NCI-H1694 treated with DMSO at 0.1 percent for 48 hours (cell line): ENCODE results near the gene LRIT3.

Experiments
- DNase-seq: peaks from one replicate; lab custom pipeline; 2025; lab: John Stamatoyannopoulos, UW

The LRIT3 gene, protein sequence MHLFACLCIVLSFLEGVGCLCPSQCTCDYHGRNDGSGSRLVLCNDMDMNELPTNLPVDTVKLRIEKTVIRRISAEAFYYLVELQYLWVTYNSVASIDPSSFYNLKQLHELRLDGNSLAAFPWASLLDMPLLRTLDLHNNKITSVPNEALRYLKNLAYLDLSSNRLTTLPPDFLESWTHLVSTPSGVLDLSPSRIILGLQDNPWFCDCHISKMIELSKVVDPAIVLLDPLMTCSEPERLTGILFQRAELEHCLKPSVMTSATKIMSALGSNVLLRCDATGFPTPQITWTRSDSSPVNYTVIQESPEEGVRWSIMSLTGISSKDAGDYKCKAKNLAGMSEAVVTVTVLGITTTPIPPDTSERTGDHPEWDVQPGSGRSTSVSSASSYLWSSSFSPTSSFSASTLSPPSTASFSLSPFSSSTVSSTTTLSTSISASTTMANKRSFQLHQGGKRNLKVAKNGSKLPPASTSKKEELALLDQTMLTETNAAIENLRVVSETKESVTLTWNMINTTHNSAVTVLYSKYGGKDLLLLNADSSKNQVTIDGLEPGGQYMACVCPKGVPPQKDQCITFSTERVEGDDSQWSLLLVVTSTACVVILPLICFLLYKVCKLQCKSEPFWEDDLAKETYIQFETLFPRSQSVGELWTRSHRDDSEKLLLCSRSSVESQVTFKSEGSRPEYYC

DNA sequence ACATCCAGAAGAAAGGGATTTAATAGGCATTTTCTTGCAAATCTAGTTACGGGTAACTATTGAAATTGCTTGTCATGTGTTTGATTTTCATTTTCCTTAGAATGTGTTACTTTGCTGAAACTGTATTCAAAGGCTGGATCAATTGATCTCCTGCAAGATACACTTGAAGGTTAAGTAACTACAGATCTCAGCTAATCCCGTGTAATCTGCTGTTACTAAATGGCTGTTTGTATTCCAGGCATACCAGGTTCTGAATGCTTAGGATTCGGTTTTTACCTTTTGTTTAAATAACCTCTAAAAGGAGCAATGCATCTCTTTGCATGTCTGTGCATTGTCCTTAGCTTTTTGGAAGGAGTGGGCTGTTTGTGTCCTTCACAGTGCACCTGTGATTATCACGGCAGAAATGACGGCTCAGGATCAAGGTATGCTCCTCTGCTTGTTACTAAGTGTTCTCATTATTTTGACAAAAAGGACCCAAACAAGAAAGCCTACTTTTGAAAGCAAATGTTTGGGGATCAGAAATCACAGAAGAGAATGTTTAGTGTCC, at the start of gene LRIT3:
TSS of gene LRIT3 (plus strand) at position 212 of the 547 bp plus-strand sequence. CDS start at position 307, 95 bp downstream.
- no peak for DNase-seq

DNA sequence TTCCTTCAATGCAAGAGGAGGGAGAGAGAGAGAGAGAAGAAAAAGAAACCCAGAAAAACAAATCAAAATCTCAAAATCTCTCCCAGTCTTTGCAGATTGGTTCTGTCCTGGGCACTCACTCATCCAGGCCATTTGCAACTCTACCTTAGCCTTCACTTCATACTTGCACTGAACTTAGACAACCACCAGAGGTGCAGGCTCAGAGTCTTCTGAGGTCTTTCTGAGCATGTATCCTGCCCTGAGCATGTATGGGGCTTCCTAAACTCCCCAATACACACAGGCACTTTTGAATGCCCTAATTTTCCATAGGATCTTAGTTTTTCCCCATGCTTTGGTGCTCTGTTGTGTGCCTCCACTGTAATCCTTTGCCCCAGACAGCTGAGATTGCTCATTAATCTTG, 49.0 kb upstream of the LRIT3 start:
- DNase-seq = no peak

DNA sequence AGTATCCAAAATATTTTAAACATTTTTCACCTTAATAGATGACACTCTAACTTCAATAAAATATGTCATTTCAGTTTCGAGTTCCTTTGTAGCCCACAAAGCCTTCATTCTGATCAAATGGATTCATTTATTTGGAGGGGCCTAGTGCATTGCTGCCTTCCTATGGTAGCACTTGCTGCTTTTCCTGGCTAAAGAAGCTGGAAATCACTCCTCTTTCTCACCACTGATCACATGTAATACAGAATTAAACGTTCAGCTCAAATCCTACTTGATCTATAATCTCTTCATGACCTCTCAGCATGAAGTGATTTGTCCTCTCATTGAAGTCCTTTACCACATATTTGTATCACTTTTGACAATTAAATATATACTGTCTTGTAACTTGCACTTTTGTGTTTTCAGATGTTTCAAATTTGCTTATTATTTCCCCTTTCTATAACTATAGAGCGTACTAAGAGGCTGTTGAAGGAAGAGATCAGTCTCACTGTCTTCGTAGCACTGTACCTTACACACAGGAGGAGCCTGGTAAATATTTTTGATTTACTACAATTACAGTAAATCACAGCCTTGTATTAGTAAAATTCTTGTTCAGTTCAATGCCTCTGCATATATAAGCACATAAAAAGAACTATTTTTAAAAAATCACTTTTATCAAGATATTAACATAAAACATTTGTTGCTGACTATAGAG, 46.7 kb upstream of the LRIT3 start:
- DNase-seq = no peak

DNA sequence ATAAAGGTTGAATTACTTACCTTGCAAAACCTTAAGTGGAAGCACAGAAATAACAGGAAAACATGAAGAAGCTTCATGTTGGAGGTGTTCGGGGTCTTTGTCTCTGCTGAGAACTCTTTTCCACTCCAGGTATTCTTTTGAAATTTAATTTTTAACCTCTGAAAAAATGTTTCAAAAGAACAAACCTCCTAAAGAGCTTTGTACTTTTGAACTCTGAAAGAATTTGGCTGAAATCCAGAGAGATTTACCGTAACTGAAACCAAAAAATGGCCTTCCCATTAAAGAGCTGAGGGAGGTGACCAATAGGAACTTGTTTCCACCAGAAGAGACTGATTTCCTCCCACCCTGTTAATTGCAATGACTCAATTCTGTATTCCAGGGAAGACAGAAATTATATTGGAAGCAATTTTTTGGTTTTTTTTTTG, 46.0 kb upstream of the LRIT3 start, which contains the start of gene CFI:
TSS of gene CFI (minus strand) at position 105 of the 425 bp plus-strand sequence. CDS start at position 77, 28 bp downstream.
- no peak for DNase-seq

DNA sequence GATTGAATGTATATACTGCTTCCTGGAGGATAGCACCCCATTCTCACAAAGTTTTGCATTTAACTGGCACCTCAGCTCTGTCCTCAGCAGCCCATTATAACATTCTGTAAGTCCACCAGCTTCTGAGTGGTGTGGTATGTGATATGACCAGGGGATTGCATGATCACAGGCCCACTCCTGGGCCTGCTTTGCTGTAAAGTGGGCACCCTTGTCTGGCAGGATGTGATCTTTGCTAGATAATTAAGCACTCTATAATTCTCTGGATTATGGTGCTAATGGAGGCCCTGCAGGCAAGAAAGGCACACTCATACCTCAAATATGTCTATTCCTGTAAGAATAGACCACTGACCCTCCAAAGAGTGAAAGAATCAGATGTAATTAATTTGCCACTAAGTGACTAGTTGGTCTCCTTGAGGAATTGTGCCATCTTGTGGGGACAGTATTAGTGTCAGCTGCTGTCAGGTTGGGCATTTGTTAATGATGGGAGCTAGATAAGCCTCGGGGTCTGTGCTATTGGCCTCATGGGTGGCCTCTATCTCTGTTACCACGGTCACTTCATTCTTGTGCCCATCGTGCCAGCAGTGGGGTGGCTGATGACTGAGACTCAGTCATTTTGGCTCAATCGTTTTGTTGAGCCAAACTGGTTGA, 43.9 kb upstream of the LRIT3 start:
- DNase-seq = peak; percentile 4

DNA sequence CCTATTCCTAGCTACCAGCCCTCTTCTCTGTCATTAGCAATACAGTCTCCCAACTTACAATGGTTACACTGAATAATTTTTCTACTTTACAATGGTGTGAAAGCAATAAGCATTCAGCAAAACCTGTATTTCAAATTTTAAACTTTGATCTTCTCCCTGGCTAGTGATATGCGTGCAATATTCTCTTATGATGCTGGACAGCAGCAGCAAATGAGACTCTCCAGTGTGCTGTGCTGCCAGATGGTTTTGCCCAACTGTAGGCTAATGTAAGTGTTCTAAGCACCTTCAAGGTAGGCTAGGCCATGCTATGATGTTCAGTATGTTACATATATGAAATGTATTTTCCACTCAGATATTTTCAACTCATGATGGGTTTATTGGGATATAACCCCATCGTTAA, 38.3 kb upstream of the LRIT3 start:
- no peak for DNase-seq

DNA sequence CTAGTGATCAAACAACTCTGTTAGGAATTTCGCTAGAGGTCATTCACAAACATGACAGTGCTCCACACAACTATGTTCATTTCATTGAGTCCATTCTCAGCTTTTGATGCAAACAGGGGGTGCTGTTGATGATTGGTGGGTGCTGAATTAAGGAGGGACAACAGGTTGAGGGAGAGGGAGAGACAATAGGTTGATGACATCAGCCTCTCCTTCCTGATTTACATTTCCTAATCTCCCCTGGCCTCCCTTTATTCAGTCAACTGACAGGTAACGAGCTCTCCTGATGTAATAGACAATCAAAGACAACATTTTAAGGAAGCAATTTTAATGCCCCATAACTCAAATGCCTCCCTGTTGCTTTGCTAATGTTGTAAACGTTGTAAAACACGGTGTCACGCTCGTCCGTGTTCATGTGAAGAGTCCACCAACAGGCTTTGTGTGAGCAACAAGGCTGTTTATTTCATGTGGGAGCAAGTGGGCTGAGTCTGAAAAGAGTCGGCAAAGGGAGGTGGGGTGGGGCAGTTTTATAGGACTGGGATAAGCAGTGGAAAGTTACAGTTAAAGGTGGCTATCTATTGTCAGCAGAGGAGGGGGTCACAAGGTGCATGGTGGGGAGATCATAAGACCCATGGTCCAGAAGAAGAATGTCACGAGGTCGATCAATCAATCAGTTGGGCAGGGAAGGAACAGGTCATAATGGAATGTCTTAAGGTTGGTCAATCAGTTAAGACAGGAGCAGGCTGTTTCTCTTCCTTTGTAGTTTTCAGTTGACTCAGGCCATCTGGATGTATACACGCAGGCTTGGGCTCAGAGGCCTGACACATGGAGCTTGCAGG, 37.1 kb upstream of the LRIT3 start:
- no peak for DNase-seq

DNA sequence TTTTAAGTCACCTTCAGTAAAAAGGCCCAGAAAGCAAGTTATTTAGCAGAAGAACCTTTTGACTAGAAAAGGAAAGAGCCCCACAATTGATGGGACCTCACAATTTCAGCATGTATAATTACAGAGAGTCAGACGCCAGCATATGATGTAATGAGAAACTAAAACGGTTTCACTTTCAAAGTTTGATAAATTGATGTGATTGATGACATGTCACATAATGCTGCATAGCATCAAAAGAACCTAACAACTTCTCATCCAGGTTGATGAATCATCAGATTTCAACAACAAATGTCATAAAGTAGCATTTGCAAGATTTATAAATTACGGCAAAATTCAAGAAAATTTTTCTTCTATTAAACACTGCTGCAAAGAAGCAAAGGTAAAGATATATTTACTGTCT, 36.2 kb upstream of the LRIT3 start:
- DNase-seq = no peak

DNA sequence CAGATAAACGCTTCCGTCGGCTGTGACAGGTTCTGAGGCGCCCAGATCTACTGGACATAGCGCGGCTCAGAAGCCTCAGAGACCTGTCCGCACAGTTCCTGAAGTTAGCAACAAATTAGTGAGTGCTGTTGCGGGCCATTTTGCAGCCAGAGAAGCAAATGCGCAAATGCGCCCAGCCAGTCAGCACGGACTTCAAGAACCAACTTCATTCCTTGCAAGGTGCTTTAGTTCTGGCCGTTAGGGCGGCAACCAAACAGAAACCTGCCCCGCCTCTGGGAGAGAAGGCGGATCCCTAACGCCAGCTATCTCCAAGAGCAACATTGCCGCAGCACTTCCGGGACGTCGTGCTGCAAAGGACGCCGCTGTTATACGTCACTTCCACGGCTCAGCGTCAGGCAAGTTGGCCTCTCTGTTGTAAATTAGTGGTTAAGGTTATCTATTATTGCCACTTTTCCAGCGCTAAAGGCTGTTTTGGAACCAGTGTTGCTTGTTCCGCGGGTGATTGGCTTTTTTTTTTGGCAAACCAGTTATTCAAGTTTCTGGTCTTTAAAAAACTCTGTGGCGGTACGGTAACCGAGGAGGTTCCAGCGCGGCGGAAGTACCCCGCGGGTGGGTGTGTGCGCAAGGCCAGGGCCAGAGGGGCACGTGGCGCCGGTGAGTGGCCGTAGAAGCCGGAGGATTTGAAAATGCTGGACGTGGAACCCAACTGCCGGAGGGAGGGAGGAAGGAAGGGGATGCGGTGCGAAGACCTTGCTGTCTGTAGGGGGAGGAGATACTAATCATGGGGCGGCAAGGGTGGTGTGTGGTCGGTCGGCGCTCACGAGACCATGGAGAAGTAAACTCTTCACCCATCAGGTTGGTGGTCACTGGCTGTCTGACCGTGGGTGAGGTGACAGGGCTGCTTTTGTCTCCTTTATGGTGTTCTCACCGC, 32.5 kb upstream of the LRIT3 start, which contains the start of gene GAR1:
TSS of gene GAR1 (plus strand) at position 612 of the 931 bp plus-strand sequence. CDS start 403 bp downstream, outside the sequence.
- DNase-seq = peak; percentile 69

DNA sequence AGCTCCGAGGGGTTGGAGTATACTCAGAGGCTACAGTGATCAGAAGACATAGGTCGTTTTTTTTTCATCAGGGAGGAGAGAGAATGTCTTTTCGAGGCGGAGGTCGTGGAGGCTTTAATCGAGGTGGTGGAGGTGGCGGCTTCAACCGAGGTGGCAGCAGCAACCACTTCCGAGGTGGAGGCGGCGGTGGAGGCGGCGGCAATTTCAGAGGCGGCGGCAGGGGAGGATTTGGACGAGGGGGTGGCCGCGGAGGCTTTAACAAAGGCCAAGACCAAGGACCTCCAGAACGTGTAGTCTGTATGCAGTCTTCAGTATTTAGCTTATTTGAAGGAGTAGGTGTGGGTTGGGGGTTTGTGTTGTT, 31.8 kb upstream of the LRIT3 start:
- DNase-seq = no peak

DNA sequence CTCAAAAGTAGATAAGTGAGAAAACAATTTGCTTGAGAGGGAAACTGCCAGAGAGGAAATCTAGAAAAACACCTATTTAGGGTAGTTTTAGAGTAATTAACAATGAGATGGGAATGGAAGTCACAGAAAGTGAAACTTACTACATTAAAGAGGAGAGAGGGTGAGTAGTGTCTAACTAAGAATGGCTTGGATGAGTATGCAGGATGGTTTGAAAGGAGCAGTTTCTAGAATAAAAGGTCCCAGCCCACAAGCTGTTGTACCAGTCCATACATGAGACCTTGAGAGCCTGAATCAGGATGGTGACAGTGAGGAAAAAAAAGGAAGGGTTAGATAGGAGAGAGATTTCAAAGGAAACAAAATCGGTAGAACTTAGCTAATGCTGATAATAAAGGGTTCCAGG, 31.0 kb upstream of the LRIT3 start:
- DNase-seq = no peak

DNA sequence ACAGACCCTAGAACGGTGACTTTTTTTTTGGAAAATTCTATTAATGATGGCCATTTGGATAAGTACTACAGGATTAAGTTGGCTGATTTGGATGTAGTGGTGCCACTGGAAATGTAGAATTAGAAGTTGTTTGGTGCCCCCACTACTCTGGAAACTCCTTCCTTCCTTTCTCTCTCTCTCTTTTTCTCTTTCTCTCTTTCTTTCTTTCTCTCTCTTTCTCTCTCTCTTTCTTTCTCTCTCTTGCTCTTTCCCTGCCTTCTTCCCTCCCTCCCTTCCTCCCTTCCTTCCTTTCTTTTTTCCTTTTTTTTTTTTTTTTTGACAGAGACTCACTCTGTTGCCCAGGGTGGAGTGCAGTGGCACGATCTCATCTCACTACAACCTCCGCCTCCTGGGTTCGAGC, 29.6 kb upstream of the LRIT3 start:
- DNase-seq = no peak

DNA sequence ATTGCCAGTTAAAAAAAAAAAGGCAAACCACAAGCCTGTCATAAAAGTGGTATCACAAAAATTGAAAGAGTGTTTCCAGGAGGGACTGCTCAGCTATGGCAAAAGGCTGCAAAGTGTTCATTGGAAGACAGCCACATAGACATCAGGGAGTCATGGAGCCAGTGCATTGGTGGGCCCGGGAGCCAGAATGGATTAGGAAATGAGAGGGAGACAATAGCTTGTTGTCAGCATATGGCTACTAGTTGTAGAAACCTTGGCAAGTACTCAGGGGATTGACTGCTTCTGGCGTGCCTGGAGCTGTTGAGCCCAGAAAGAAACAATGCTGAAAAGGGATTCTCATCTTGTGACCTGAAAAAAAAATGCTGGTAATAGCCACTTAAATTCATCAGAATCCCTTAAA, 27.3 kb upstream of the LRIT3 start:
- no peak for DNase-seq

DNA sequence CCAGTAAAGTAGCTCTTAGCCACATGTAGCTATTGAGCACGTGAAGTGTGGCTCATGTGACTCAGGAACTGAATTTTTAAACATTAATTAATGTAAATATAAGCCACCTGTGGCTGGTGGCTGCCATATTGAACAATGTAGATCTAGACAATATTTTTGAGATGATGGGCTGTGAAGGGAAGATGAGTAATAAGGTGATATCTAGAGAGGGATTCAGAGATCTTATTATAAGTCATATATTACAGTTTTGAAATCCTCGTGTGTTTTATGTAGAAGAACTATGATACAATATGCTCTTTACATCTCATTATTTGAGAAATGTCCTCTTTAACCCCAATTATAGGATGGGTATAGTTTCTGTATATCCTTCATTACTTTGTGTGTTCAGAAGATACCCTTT, 26.7 kb upstream of the LRIT3 start:
- no peak for DNase-seq

DNA sequence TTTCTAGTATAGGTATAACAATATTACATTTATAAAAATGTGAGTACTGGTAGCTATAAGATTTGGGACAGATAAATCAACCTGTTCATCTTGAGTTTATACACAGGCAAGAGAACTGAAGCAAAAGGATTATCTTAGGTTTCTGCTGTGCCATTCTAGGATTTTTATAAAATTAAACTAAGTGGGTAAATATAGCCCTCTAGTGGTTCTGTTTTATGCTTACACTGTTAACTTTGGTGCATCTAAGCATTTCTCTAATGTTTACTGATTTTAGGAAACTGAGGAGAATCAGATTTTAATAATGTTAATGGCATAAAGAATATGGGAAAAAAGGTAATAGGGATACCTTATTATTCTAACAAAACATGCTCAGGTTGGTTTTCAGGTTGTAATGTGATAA, 21.2 kb upstream of the LRIT3 start:
- DNase-seq = peak; percentile 1

DNA sequence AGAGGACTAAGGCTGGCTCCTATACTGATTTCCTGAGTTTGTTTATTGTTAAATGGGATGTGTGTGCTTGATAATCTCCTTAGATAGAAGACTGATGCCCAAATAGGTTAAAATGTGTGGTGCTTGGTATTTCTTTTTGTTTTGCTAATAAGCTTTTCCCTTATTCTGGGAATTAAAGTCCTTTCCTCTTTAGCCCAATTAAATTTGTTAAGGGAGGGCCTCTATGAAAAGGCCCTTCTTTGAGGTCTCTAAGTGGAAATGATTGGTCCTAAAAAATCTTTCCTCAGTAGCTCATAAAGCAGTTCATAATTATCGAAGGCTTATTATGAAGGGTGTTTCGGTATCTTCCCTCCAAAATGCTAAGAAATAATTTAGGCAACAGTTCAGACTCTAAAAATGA, 20.2 kb upstream of the LRIT3 start, which contains the start of gene RRH:
TSS of gene RRH (plus strand) at position 301 of the 400 bp plus-strand sequence. CDS start at position 357, 56 bp downstream.
- no peak for DNase-seq

DNA sequence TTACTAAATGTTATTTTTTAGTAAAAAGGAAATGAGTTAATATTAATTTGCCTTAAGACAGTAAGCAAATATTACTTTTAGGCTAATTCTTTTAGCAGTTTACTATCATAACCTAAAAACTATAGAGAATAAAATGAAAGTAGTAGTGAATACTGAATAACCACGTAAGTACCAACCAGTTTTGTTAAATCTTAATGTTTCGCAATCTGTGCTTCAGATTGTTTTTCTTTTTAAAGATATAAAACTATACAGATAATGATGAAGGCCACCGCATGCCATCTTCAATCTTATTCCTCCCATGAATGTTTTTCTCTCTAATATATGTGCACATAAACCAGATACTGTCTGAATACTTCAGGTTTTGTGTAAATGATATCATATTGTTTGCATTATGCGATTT, 14.2 kb upstream of the LRIT3 start:
- no peak for DNase-seq

DNA sequence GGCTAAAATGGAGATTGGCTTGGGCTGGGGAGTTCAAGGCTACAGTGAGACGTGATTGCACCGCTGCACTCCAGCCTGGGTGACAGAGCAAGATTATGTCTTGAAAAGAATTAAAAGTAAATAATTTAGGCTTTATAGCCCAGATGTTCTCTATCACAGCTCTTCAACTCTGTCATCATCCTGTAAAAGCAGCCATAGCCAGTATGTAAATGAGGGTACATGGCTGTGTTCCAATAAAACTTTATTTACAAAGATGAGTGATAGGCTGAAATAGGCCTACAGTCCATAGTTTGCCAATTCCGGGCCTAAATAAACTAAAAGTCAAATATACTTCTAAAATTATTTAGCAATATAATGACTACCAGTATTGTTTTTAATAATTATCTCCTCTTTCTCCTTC, 10.9 kb upstream of the LRIT3 start:
- DNase-seq = no peak

DNA sequence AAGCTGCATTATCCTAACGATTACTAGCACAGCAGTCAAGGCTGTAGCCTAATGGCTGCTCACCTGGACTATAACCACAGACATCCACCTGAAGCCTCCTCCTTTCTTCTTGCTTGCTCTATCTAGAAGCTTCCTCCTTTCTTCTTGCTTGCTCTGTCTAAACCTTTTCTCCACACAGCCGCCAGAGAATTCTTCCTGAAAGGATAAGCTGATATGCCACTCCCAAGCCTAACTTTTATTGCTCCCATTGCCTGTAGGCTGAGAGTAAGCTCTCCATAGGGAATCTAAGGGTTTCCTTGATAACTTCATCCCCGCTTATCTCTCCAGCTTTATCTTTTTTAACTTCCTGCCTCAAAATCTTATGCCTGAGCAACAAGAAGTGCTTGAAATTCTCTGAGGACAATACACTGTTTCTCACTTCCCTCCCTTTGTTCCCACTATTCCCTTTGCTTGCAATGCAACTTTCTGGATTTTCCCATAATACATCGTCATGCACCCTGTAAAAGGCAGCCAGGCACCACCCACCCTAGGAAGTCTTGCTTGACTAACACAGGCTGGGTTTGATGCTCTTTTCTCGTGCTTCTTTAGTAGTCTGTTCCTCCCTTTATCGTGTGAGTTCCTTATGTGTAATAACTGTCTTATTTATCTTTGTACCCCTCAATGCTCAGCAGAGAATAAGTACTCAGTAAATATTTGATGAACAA, 1.4 kb upstream of the LRIT3 start:
- no peak for DNase-seq
